ENCODE data around the gene SRPK1. TPM values are rescaled to one million over a fixed set of nuclear protein-coding genes. Genes with fewer than 3 reads are reported as not detected.

The SRPK1 gene
- total and polyA plus RNA-seq, 8 donors, result 8.8 to 34.9 (median 27.1) TPM

DNA sequence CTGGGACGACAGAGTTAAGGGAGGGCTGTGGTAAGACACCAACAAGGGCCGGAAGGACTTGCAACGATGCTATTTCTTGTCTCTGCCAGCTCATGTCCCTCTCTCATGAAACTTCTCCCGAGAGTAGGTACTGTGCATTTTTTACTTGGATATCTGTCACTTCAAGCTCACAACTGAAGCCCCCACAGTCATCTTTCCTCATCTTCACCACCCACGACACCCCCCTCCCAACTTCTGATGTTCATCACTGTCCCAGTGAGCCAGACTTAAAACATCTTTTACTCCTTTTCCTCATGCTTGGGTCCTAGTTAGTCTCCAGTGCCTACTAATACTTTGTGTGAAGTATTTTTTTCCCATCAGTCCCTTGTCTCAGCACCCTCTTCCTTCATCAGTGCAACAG lies 34.6 kb upstream of the SRPK1 start:
- FAIRE-seq (no peak), ATAC-seq (no peak), DNase-seq (no peak)
- intact Hi-C loops (cut with DNase I), result no loop called here
- no peaks in the 10 kb centered on the region for H3K36me3 ChIP-seq
- H3K9me3 ChIP-seq, result no peaks in the 10 kb centered on the region
- no peaks in the 10 kb centered on the region for H3K4me1 ChIP-seq
- 75 to 78% methylated on average over 5 of the region's 5 CpGs for WGBS, 2 donors
- H3K27me3 ChIP-seq, result no peaks in the 10 kb centered on the region
- H3K27ac ChIP-seq, result no peak overlapping the region
- no peak overlapping the region for H3K4me3 ChIP-seq
- TF ChIP-seq, protein P1, sequence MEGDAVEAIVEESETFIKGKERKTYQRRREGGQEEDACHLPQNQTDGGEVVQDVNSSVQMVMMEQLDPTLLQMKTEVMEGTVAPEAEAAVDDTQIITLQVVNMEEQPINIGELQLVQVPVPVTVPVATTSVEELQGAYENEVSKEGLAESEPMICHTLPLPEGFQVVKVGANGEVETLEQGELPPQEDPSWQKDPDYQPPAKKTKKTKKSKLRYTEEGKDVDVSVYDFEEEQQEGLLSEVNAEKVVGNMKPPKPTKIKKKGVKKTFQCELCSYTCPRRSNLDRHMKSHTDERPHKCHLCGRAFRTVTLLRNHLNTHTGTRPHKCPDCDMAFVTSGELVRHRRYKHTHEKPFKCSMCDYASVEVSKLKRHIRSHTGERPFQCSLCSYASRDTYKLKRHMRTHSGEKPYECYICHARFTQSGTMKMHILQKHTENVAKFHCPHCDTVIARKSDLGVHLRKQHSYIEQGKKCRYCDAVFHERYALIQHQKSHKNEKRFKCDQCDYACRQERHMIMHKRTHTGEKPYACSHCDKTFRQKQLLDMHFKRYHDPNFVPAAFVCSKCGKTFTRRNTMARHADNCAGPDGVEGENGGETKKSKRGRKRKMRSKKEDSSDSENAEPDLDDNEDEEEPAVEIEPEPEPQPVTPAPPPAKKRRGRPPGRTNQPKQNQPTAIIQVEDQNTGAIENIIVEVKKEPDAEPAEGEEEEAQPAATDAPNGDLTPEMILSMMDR (IDR thresholded peaks at IDR 0.05), result no peak

GRCh38 chr6:35955071-35955470 lies 34.2 kb upstream of the SRPK1 start:
- WGBS, 2 donors, result 90 to 94% methylated on average over 8 of the region's 8 CpGs
- ATAC-seq (no peak), FAIRE-seq (no peak), DNase-seq (no peak)
- Histone ChIP-seq H3K4me1 (no peaks in the 10 kb centered on the region), H3K4me3 (no peak overlapping the region), H3K27me3 (no peaks in the 10 kb centered on the region), H3K27ac (no peak overlapping the region), H3K9me3 (no peaks in the 10 kb centered on the region), H3K36me3 (no peaks in the 10 kb centered on the region)
- intact Hi-C loops (cut with DNase I), result no loop called here
- TF ChIP-seq, protein P1 (IDR thresholded peaks at IDR 0.05), result no peak

DNA sequence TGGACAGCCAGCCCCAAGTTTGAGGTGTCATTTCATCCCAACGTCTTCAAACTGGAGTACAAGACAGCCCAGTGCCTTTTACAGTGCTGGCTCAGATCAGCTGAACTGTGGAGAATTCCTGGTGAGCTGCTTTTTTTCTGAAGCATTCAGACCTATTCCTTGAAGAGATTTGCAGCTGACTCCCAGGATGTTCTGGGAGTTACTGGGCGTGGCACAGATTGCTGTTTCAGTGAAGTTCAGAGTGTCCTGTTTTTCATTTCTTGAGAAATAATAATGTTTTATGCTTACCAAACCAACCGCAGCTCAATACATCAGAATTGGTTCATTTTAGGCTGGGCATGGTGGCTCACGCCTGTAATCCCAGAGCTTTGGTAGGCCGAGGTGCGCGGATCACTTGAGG lies 33.4 kb upstream of the SRPK1 start:
- H3K4me3 ChIP-seq, result no peak overlapping the region
- H3K36me3 ChIP-seq, result no peaks in the 10 kb centered on the region
- DNase-seq (no peak), ATAC-seq (no peak), FAIRE-seq (no peak)
- no peak overlapping the region for H3K27ac ChIP-seq
- intact Hi-C loops (cut with DNase I), result no loop called here
- no peaks in the 10 kb centered on the region for H3K4me1 ChIP-seq
- H3K9me3 ChIP-seq, result no peaks in the 10 kb centered on the region
- WGBS, 2 donors, result 86 to 94% methylated on average over 7 of the region's 7 CpGs
- TF ChIP-seq, protein P1 (IDR thresholded peaks at IDR 0.05), result no peak
- H3K27me3 ChIP-seq, result no peaks in the 10 kb centered on the region

GRCh38 chr6:35948725-35949124 lies 27.8 kb upstream of the SRPK1 start:
- H3K27me3 ChIP-seq, result no peaks in the 10 kb centered on the region
- FAIRE-seq (no peak), ATAC-seq (no peak), DNase-seq (no peak)
- no peaks in the 10 kb centered on the region for H3K36me3 ChIP-seq
- TF ChIP-seq, protein P1 (IDR thresholded peaks at IDR 0.05), result no peak
- no peak overlapping the region for H3K27ac ChIP-seq
- no peak overlapping the region for H3K4me3 ChIP-seq
- intact Hi-C loops (cut with DNase I), result no loop called here
- H3K9me3 ChIP-seq, result no peaks in the 10 kb centered on the region
- 87 to 96% methylated on average over 1 of the region's 1 CpG for WGBS, 2 donors
- H3K4me1 ChIP-seq, result no peaks in the 10 kb centered on the region

GRCh38 chr6:35945650-35946025 lies 24.7 kb upstream of the SRPK1 start:
- ATAC-seq (no peak), FAIRE-seq (no peak), DNase-seq (no peak)
- intact Hi-C loops (cut with DNase I), result no loop called here
- Histone ChIP-seq H3K4me1 (no peaks in the 10 kb centered on the region), H3K27me3 (no peaks in the 10 kb centered on the region), H3K36me3 (no peaks in the 10 kb centered on the region), H3K4me3 (no peak overlapping the region), H3K9me3 (no peaks in the 10 kb centered on the region), H3K27ac (no peak overlapping the region)
- WGBS, 2 donors, result 61 to 70% methylated on average over 1 of the region's 1 CpG
- TF ChIP-seq, protein P1 (IDR thresholded peaks at IDR 0.05), result no peak
